GM21381 (cell line): ENCODE measurements around the gene KIAA0040.

Source experiments
- ATAC-seq: cut with Tn5 transposase; IDR thresholded peaks from one replicate; pipeline ENCODE4 v1.9.1; 2021; ENCODE audit warnings: mild to moderate bottlenecking, moderate library complexity; ENCODE audit not compliant: unreplicated experiment

Gene KIAA0040

DNA sequence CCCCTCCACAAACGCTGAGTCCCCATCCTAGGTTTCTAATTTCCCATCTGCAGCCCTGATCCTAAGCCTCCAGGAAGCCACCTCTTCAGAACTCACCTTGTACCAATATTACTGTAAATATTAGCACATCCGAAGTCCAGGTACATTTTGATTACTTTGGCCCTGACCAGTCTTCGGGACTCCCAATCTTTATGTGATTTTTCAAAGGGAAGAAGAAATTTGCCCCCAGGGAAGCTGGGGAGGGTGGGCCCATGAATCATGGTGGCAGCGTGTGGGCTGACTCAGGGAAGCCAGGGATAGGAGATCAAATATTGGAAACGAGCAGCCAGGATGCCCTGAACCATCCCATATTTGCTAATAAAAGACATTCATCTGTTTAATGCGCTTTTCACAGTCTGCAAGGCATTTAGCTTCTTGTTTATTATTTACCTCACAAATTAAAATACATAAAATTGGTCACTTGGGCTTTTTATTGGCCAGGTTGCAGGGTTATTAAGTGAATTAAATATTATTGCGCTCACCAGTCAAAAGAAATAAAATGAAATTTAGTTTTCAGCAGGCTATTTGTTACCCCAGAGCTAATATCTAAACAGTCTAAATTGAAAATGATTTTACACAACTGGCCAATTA is 46.6 kb downstream of the KIAA0040 start:
- no peak for ATAC-seq

GRCh38 chr1:175138579-175138978 is 54.0 kb downstream of the KIAA0040 start:
- no peak for ATAC-seq

GRCh38 chr1:175137369-175137768 is 55.2 kb downstream of the KIAA0040 start:
- ATAC-seq: no peak

GRCh38 chr1:175136246-175136645 is 56.3 kb downstream of the KIAA0040 start:
- ATAC-seq: no peak

GRCh38 chr1:175134500-175134899 is 58.1 kb downstream of the KIAA0040 start:
- no peak for ATAC-seq

DNA sequence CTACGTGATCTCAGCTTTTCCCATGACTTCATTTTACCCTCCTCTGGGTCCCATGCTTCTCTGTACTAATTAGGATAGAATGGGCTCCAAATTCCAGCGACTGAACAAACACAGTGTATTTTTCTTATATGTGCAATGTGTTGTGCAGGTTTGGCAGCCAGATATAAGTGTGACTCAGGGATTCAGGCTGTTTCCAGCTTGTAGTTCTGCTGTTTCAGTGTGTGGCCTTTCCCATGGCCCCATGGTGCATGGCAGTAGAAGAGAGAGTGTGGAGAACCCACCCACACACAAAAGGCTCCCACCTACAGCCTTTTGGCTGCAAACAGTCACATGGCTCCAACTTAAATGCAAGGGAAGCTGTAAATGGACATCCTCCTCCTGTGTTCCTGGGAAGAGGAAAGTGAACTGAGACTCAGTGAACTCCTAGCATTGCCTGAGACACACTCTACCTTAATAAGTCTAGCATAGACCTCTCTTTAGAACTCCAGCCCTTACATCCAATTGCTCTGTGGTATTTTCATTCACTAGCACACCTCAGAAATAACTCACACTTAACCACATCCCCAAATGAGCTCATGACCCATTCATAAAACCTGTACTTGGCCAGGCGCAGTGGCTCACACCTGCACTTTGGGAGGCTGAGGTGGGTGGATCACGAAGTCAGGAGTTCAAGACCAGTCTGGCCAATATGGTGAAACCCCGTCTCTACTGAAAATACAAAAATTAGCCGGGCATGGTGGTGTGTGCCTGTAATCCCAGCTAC is 58.7 kb downstream of the KIAA0040 start:
- ATAC-seq: no peak

GRCh38 chr1:175132436-175132835 is 60.1 kb downstream of the KIAA0040 start:
- ATAC-seq: no peak

DNA sequence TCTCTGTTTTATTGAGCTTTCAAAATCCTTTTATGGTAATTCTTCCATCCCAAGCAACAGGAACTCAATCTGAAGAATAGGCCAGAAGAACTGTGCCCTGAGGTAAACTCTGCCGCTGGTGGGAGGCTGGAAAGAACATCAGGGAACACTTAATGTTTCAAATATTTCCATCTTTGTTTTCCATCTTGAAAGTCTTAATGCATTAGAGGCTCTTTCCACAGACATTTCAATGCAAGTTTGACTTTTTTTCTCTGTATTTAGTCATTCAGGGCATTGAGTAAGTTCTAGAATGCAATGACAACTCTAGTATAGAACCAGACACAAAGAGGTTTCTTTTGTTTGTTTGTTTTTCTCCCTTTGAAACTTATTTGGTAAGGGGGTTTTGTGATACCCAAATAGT is 61.5 kb downstream of the KIAA0040 start:
- ATAC-seq: no peak

GRCh38 chr1:175130649-175131045 is 61.9 kb downstream of the KIAA0040 start:
- ATAC-seq: no peak

DNA sequence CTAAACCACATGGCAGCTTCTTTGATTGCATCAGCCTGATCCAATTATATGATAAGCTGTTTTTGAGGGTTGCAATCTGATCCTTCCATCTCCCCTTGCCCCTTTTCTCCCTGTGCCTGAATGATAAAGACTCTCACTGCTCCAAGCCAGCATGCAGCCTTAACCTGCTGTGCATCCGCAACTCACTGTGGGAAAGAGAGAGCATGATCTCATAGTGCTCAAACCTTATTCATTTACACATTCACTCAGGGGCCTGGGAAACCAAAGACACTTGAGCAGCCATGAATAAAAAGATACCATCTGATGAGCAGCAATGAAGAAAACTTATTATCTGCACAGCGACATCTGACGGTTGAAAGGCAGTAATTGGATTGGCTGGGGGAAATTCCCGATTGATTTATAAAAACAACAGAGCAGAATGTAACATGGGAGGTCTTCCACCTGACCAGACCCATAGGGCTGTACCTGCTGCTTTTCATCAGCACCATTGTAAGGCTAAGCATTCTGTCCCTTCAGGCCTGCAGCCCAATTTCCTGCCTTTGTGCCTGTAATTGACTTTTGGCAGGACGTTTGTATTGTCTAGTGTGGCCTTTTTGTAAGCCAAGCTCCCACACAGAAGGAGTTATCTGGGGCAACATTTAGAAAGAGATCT is 62.5 kb downstream of the KIAA0040 start:
- no peak for ATAC-seq

GRCh38 chr1:175129644-175129996 is 63.0 kb downstream of the KIAA0040 start:
- no peak for ATAC-seq

DNA sequence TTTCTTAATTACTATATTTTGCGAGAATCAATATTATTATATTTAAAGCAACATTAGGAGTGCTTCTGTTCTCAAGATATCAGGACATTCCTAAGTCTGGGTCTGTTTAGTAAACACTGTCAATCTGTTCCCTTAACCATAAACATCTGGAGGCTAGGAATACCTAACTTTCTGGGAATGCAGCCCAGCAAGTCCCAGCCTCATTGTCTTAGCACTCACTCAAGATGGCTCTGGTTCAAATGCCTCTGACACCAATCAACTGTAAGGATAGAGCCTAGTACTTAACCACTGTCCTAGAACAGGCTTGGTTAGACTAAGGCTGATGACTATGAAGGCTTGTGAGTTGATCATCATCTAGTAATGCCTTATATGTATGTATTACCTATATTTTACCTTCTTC is 63.4 kb downstream of the KIAA0040 start:
- ATAC-seq: no peak

- ATAC-seq: no peak
These were observed 64.1 kb downstream of the KIAA0040 start for GRCh38 chr1:175128523-175128922.

- no peak for ATAC-seq
These were observed 65.0 kb downstream of the KIAA0040 start for GRCh38 chr1:175127565-175127964.

DNA sequence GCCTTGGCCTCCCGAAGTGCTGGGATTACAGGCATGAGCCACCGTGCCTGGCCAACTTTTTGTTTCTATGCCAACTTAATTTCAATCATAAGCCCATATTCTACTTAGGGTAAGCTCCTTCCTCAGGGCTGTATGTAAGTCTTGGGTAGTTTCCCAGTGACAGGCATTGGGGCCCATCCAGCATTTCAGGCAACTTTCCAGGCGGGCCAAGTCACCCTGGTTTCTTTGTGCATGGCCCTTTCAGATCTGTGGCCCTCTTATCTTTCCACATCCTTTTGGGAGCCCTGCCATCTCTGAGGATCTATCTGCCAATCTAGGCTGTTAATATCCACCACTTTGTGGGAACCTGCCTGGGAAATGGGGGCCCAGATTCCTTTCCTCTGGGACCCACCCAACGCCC is 66.2 kb downstream of the KIAA0040 start:
- no peak for ATAC-seq

DNA sequence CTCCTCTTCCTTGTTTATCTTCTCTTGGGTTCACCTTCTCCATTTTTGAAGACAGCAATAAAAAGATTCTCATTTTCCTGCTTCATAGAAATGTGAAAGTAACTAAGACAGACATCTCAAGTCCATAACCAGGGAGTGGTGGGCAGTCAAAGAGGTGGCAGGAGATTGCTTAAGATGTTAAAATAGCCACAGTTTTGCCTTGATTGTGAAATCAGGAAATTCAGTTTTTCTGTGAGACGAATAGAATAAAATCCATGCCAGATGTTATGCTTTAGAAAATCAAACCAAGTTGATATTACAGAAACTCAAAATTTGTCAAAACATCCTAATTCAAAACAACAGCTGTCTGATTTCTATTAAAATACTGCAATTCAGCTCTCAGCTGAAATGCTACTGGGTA is 67.7 kb downstream of the KIAA0040 start:
- ATAC-seq: no peak

DNA sequence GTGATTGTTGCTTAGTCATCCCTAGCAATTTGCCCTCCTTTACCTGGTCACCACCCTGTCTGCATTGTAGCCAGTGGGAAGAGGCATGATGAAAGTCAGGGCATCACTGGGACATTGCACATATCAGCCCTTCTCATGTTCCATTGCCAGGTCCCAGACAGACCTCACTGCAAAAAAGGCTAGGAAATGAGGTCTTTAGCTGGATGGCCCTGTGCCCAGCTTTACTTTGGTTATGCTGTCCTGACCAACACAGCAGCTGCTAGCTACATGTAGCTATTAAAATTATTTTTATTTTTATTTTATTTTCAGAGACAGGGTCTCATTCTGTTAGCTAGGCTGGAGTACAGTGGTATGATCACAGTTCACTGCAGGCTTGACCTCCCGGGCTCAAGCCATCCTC is 72.1 kb downstream of the KIAA0040 start:
- no peak for ATAC-seq

DNA sequence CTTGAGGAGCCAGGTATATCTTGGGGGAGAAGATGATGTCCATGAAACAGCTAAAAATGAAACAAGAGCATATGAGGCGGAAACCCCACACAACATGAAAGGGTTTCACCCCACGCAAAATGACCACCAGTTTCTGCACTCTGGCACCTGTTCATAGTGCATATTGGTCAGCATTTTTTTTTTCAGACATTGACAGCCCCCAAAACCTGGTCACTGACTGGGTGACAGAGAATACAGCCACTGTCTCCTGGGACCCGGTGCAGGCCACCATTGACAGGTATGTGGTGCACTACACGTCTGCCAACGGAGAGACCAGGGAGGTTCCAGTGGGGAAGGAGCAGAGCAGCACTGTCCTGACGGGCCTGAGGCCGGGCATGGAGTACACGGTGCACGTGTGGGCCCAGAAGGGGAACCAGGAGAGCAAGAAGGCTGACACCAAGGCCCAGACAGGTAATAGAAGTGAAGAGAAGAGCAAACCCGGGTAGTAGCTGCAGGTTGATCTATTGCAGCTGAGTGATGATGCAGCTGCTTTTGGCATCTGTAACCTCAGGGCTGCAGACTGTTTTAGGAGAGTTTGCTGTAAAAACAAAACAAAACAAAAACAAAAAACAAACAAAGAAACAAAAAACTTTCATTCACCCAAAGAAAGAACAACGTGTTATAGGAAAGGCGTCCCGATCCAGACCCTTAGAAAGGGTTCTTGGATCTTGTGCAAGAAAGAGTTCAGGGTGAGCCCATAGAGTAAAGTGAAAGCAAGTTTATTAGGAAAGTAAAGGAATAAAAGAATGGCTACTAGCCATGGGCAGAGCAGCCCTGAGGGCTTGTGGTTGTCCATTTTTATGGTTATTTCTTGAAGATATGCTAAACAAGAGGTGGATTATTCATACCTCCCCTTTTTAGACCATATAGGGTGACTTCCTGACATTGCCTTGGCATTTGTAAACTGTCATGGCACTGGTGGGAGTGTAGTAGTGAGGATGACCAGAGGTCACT is 73.9 kb downstream of the KIAA0040 start:
- ATAC-seq: no peak

GRCh38 chr1:175116903-175117302 is 75.7 kb downstream of the KIAA0040 start:
- no peak for ATAC-seq

DNA sequence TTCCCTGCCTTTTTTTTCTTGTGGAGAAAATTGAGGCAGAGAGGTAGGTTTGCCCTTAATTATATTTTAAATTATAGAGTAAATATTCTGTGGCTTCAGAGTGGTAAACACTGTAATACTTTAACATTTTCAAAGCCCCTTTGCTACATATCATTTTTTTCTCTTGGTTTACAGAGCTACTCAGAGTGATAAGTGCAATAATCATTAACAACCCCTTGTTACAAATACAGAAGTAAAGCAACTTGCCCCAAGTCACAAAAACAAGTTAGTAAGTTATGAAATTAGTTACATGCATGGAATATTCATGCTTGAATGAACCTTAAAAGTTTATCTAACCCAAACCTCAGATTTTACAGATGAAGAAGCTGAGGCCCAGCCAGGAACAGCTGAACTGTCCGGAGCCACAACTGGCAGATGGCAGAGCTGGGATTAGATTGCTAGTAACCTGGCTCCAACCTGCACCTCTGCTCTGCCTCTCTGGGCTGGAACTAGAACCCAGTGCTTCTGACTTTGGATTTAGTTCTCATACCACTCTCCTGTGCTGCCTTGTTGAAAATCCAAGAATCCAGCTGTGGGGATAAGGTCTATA is 76.3 kb downstream of the KIAA0040 start:
- no peak for ATAC-seq

GRCh38 chr1:175114996-175115395 is 77.6 kb downstream of the KIAA0040 start:
- no peak for ATAC-seq
